GM19463 (cell line): ENCODE data around the gene SGMS1.

ENCODE experiments used
- ATAC-seq: cut with Tn5 transposase; IDR thresholded peaks from one replicate; pipeline ENCODE4 v1.9.1; 2021; ENCODE audit warnings: mild to moderate bottlenecking, moderate library complexity; ENCODE audit not compliant: unreplicated experiment

Gene SGMS1

GRCh38 chr10:50407076-50407801, 216.5 kb downstream of the SGMS1 start:
- ATAC-seq, result no peak

GRCh38 chr10:50406457-50407070, 217.2 kb downstream of the SGMS1 start:
- ATAC-seq, result no peak

GRCh38 chr10:50405723-50406122, 218.0 kb downstream of the SGMS1 start:
- no peak for ATAC-seq

GRCh38 chr10:50404021-50404773, 219.6 kb downstream of the SGMS1 start:
- ATAC-seq, result no peak

GRCh38 chr10:50403074-50403473, 220.7 kb downstream of the SGMS1 start:
- no peak for ATAC-seq

- no peak for ATAC-seq
Measured at GRCh38 chr10:50402466-50402865, 221.3 kb downstream of the SGMS1 start.

GRCh38 chr10:50400694-50401093, 223.1 kb downstream of the SGMS1 start:
- ATAC-seq, result no peak

- no peak for ATAC-seq
Measured at GRCh38 chr10:50398823-50399222, 224.9 kb downstream of the SGMS1 start.

GRCh38 chr10:50398381-50398780, 225.4 kb downstream of the SGMS1 start:
- no peak for ATAC-seq

- peak; percentile 30 for ATAC-seq
Measured at GRCh38 chr10:50397312-50398140, 226.2 kb downstream of the SGMS1 start.

GRCh38 chr10:50396491-50397311, 227.1 kb downstream of the SGMS1 start:
- peak; percentile 81 for ATAC-seq

GRCh38 chr10:50395851-50396250, 227.9 kb downstream of the SGMS1 start:
- no peak for ATAC-seq

GRCh38 chr10:50395271-50395670, 228.5 kb downstream of the SGMS1 start:
- no peak for ATAC-seq

- ATAC-seq, result no peak
Measured at GRCh38 chr10:50394832-50395231, 228.9 kb downstream of the SGMS1 start.

GRCh38 chr10:50393784-50394467, 229.8 kb downstream of the SGMS1 start:
- no peak for ATAC-seq

GRCh38 chr10:50392966-50393718, 230.6 kb downstream of the SGMS1 start:
- no peak for ATAC-seq

GRCh38 chr10:50392426-50392825, 231.3 kb downstream of the SGMS1 start:
- ATAC-seq, result no peak

GRCh38 chr10:50390302-50390701, 233.5 kb downstream of the SGMS1 start:
- no peak for ATAC-seq

GRCh38 chr10:50388181-50388580, 235.6 kb downstream of the SGMS1 start:
- ATAC-seq, result no peak
